GM23338 (cell line): ENCODE data around the gene MAPK7. TPM values are rescaled to one million over a fixed set of nuclear protein-coding genes. Genes with fewer than 3 reads are reported as not detected.

Experiments used
- ATAC-seq: fragments of 200-7000 bp; cut with Tn5 transposase; 3 replicates; pipeline ENCODE4 v1.9.1; 2020
- DNase-seq: peaks from one replicate; pipeline ENCODE4 v3.0.0-alpha.2; 2015; ENCODE audit warnings: low spot score
- H2AFZ ChIP-seq: fragments of 200-600 bp; sonication (generic); 2 replicates; pipeline ENCODE4 v1.8.0; 2016; ENCODE audit warnings: antibody characterized with exemption, mild to moderate bottlenecking, moderate library complexity
- H3F3A ChIP-seq: fragments of 200-600 bp; sonication (generic); replicated peaks from 2 replicates; pipeline ENCODE4 v1.8.0; 2017; ENCODE audit warnings: antibody characterized with exemption, mixed run types, low read depth
- H3K27ac ChIP-seq: fragments of 200-600 bp; sonication (generic); 2 replicates; pipeline ENCODE4 v1.6.1; 2016; ENCODE audit warnings: low read depth
- H3K27me3 ChIP-seq: fragments of 200-600 bp; sonication (generic); 2 replicates; pipeline ENCODE4 v1.8.0; 2016; ENCODE audit warnings: mild to moderate bottlenecking, mixed run types, moderate library complexity; ENCODE audit not compliant: insufficient read depth
- H3K36me3 ChIP-seq: fragments of 200-600 bp; sonication (generic); 2 replicates; pipeline ENCODE4 v1.8.0; 2016; ENCODE audit warnings: mild to moderate bottlenecking; ENCODE audit not compliant: insufficient read depth
- H3K4me1 ChIP-seq: fragments of 200-600 bp; sonication (generic); 2 replicates; pipeline ENCODE4 v1.8.0; 2016; ENCODE audit warnings: mild to moderate bottlenecking, moderate library complexity; ENCODE audit not compliant: insufficient read depth
- H3K4me2 ChIP-seq: fragments of 200-600 bp; sonication (generic); 2 replicates; pipeline ENCODE4 v1.7.1; 2017; ENCODE audit warnings: mixed run types
- H3K4me3 ChIP-seq: fragments of 200-600 bp; sonication (generic); 2 replicates; pipeline ENCODE4 v1.6.1; 2016; ENCODE audit warnings: mixed run types
- H3K79me2 ChIP-seq: fragments of 200-600 bp; sonication (generic); replicated peaks from 2 replicates; pipeline ENCODE4 v1.8.0; 2017; ENCODE audit warnings: mild to moderate bottlenecking; ENCODE audit not compliant: insufficient read depth
- H3K9me2 ChIP-seq: fragments of 200-600 bp; sonication (generic); 2 replicates; pipeline ENCODE4 v1.8.0; 2017; ENCODE audit not compliant: insufficient read depth
- H4K20me1 ChIP-seq: fragments of 200-600 bp; sonication (generic); replicated peaks from 2 replicates; pipeline ENCODE4 v1.8.0; 2017; ENCODE audit warnings: mild to moderate bottlenecking; ENCODE audit not compliant: insufficient read depth
- H3K27ac Mint-ChIP-seq: 2 replicates; pipeline ENCODE4 v1.8.0; 2020; ENCODE audit warnings: inconsistent platforms, mild to moderate bottlenecking, moderate library complexity, mixed read lengths
- H3K27me3 Mint-ChIP-seq: 3 replicates; pipeline ENCODE4 v1.8.0; 2022; ENCODE audit warnings: low read depth, mild to moderate bottlenecking, moderate library complexity, mixed read lengths, inconsistent platforms; ENCODE audit not compliant: insufficient read depth, poor library complexity
- H3K36me3 Mint-ChIP-seq: 3 replicates; pipeline ENCODE4 v1.8.0; 2021; ENCODE audit warnings: low read depth, mild to moderate bottlenecking, inconsistent platforms, moderate library complexity, mixed read lengths
- H3K4me1 Mint-ChIP-seq: 3 replicates; pipeline ENCODE4 v1.8.0; 2020; ENCODE audit warnings: mild to moderate bottlenecking, inconsistent platforms, mixed read lengths
- H3K4me3 Mint-ChIP-seq: 3 replicates; pipeline ENCODE4 v1.8.0; 2021; ENCODE audit warnings: moderate library complexity, mild to moderate bottlenecking, inconsistent platforms, mixed read lengths
- H3K9me3 Mint-ChIP-seq: 3 replicates; pipeline ENCODE4 v1.8.0; 2020; ENCODE audit warnings: moderate library complexity, mild to moderate bottlenecking, inconsistent platforms, mixed read lengths
- CREB1 ChIP-seq: fragments of 250-450 bp; sonication (Bioruptor Pico); IDR thresholded peaks from 2 replicates; pipeline ENCODE4 v1.5.0; 2020; ENCODE audit warnings: low read depth, mild to moderate bottlenecking, moderate library complexity
- CTCF ChIP-seq, 2 experiments: fragments of 200-600 bp in 1 of 2; sonication (generic) in 1 of 2; conservative IDR thresholded peaks; 2 replicates each; pipeline versions ENCODE4 v1.5.1 to v1.6.1; 2016 to 2017; ENCODE audit warnings: antibody characterized with exemption in 2 of 2, low read depth in 2 of 2, mild to moderate bottlenecking in 2 of 2, moderate library complexity in 1 of 2
- EZH2 ChIP-seq: fragments of 200-600 bp; sonication (generic); IDR thresholded peaks from one replicate; pipeline ENCODE4 v1.8.0; 2017; ENCODE audit warnings: antibody characterized with exemption, mild to moderate bottlenecking, low read depth; ENCODE audit not compliant: unreplicated experiment
- EZH2phosphoT487 ChIP-seq: fragments of 200-600 bp; sonication (generic); IDR thresholded peaks from one replicate; pipeline ENCODE4 v1.8.1; 2018; ENCODE audit warnings: antibody characterized with exemption; ENCODE audit not compliant: unreplicated experiment
- JUNB ChIP-seq: IDR thresholded peaks from one replicate; pipeline ENCODE4 v1.6.1; 2016; ENCODE audit warnings: antibody characterized with exemption; ENCODE audit not compliant: unreplicated experiment
- NANOG ChIP-seq: IDR thresholded peaks from 2 replicates; pipeline ENCODE4 v1.6.1; 2016; ENCODE audit warnings: antibody characterized with exemption, borderline replicate concordance
- POLR2AphosphoS5 ChIP-seq: IDR thresholded peaks from 2 replicates; pipeline ENCODE4 v1.6.1; 2016; ENCODE audit warnings: antibody characterized with exemption, low read depth
- REST ChIP-seq: IDR thresholded peaks from one replicate; pipeline ENCODE4 v1.6.1; 2018; ENCODE audit warnings: antibody characterized with exemption; ENCODE audit not compliant: unreplicated experiment
- STAT1 ChIP-seq: IDR thresholded peaks from one replicate; pipeline ENCODE4 v1.6.1; 2016; ENCODE audit warnings: antibody characterized with exemption; ENCODE audit not compliant: unreplicated experiment
- ZNF114 ChIP-seq: fragments of 250-450 bp; sonication (Bioruptor Pico); IDR thresholded peaks from 2 replicates; pipeline ENCODE4 v1.5.0; 2020; ENCODE audit warnings: mild to moderate bottlenecking, moderate library complexity
- ZNF331 ChIP-seq: fragments of 250-450 bp; sonication (Bioruptor Pico); IDR thresholded peaks from 2 replicates; pipeline ENCODE4 v1.5.0; 2020; ENCODE audit warnings: low read depth, mild to moderate bottlenecking, moderate library complexity
- polyA plus RNA-seq: library from polyadenylated mRNA; unstranded; fragments of >200 nt; fragmentation: Nextera tagmentation; extraction: Ambion mirVana; gene quantifications from 2 replicates; pipeline ENCODE4 v1.2.1, GENCODE V29; 2016
- total RNA-seq: library from RNA; depleted of rRNA; stranded (reverse); fragments of >200 nt; shearing (Covaris generic); gene quantifications from 2 replicates; pipeline ENCODE4 v1.2.3, GENCODE V29; 2014
- TF ChIP-seq, protein P1 (sequence below): IDR thresholded peaks from 2 replicates; pipeline ENCODE4 v1.6.1; 2016; ENCODE audit warnings: antibody characterized with exemption
- TF ChIP-seq, protein P2 (sequence below): fragments of 250-450 bp; sonication (Bioruptor Pico); IDR thresholded peaks from 2 replicates; pipeline ENCODE4 v1.5.0; 2020; ENCODE audit warnings: mild to moderate bottlenecking, moderate library complexity

MAPK7 gene
- total and polyA plus RNA-seq, 2 experiments from 2014 or later = 15.5 to 53.1 TPM

- Histone ChIP-seq H3K4me3 (peak overlapping the region; percentile 75), H3K36me3 (peaks cover 10% of the 10 kb centered on the region), H3K4me1 (peaks cover 4% of the 10 kb centered on the region), H3K27ac (peak overlapping the region; percentile 79; the same call in 1 of the 2 replicates), H3F3A (peaks cover 11% of the 10 kb centered on the region; the same call in 1 of the 2 replicates), H3K27me3 (no peaks in the 10 kb centered on the region), H4K20me1 (peaks cover 13% of the 10 kb centered on the region), H3K79me2 (peaks cover 32% of the 10 kb centered on the region), H2AFZ (no peak overlapping the region), H3K4me2 (peak overlapping the region; percentile 94), H3K9me2 (no peaks in the 10 kb centered on the region)
- DNase-seq = no peak
- Mint-ChIP-seq H3K27ac (no peak overlapping the region), H3K36me3 (peaks cover 52% of the 10 kb centered on the region), H3K4me3 (peak overlapping the region; percentile 97), H3K27me3 (peaks cover 13% of the 10 kb centered on the region), H3K4me1 (peaks cover 18% of the 10 kb centered on the region), H3K9me3 (no peaks in the 10 kb centered on the region; the same call in 2 of the 3 replicates)
- no peak for ATAC-seq
- TF ChIP-seq JUNB (no peak), CTCF (conservative IDR thresholded peaks at IDR 0.05; ENCODE audit: low read depth in 2 of 2) (no peak), EZH2 (no peak), ZNF114 (no peak), CREB1 (CRISPR knock-in tag) (no peak), STAT1 (no peak), POLR2AphosphoS5 (no peak), ZNF331 (no peak), REST (no peak), EZH2phosphoT487 (no peak), NANOG (no peak)
- TF ChIP-seq, protein P1, sequence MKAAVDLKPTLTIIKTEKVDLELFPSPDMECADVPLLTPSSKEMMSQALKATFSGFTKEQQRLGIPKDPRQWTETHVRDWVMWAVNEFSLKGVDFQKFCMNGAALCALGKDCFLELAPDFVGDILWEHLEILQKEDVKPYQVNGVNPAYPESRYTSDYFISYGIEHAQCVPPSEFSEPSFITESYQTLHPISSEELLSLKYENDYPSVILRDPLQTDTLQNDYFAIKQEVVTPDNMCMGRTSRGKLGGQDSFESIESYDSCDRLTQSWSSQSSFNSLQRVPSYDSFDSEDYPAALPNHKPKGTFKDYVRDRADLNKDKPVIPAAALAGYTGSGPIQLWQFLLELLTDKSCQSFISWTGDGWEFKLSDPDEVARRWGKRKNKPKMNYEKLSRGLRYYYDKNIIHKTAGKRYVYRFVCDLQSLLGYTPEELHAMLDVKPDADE = no peak
- TF ChIP-seq, protein P2, sequence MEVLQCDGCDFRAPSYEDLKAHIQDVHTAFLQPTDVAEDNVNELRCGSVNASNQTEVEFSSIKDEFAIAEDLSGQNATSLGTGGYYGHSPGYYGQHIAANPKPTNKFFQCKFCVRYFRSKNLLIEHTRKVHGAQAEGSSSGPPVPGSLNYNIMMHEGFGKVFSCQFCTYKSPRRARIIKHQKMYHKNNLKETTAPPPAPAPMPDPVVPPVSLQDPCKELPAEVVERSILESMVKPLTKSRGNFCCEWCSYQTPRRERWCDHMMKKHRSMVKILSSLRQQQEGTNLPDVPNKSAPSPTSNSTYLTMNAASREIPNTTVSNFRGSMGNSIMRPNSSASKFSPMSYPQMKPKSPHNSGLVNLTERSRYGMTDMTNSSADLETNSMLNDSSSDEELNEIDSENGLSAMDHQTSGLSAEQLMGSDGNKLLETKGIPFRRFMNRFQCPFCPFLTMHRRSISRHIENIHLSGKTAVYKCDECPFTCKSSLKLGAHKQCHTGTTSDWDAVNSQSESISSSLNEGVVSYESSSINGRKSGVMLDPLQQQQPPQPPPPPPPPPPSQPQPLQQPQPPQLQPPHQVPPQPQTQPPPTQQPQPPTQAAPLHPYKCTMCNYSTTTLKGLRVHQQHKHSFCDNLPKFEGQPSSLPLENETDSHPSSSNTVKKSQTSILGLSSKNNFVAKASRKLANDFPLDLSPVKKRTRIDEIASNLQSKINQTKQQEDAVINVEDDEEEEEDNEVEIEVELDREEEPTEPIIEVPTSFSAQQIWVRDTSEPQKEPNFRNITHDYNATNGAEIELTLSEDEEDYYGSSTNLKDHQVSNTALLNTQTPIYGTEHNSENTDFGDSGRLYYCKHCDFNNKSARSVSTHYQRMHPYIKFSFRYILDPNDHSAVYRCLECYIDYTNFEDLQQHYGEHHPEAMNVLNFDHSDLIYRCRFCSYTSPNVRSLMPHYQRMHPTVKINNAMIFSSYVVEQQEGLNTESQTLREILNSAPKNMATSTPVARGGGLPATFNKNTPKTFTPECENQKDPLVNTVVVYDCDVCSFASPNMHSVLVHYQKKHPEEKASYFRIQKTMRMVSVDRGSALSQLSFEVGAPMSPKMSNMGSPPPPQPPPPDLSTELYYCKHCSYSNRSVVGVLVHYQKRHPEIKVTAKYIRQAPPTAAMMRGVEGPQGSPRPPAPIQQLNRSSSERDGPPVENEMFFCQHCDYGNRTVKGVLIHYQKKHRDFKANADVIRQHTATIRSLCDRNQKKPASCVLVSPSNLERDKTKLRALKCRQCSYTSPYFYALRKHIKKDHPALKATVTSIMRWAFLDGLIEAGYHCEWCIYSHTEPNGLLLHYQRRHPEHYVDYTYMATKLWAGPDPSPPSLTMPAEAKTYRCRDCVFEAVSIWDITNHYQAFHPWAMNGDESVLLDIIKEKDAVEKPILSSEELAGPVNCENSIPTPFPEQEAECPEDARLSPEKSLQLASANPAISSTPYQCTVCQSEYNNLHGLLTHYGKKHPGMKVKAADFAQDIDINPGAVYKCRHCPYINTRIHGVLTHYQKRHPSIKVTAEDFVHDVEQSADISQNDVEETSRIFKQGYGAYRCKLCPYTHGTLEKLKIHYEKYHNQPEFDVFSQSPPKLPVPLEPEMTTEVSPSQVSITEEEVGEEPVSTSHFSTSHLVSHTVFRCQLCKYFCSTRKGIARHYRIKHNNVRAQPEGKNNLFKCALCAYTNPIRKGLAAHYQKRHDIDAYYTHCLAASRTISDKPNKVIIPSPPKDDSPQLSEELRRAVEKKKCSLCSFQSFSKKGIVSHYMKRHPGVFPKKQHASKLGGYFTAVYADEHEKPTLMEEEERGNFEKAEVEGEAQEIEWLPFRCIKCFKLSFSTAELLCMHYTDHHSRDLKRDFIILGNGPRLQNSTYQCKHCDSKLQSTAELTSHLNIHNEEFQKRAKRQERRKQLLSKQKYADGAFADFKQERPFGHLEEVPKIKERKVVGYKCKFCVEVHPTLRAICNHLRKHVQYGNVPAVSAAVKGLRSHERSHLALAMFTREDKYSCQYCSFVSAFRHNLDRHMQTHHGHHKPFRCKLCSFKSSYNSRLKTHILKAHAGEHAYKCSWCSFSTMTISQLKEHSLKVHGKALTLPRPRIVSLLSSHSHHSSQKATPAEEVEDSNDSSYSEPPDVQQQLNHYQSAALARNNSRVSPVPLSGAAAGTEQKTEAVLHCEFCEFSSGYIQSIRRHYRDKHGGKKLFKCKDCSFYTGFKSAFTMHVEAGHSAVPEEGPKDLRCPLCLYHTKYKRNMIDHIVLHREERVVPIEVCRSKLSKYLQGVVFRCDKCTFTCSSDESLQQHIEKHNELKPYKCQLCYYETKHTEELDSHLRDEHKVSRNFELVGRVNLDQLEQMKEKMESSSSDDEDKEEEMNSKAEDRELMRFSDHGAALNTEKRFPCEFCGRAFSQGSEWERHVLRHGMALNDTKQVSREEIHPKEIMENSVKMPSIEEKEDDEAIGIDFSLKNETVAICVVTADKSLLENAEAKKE (CRISPR knock-in tag) = no peak
Measured at GRCh38 chr17:19379361-19380065, 1.2 kb downstream of the MAPK7 start.
